ENCODE results near the gene DYNC1H1. TPM values are rescaled to one million over a fixed set of nuclear protein-coding genes. Genes with fewer than 3 reads are reported as not detected.
A peak's percentile ranks its signal among the peaks of the same experiment; 100 is the strongest.

DYNC1H1 gene
- total and polyA plus RNA-seq, 2 of the 13 experiments (the other 11 are each of a cell fraction or from before 2014, with no cell fraction given), result 74.4 to 239 TPM

GRCh38 chr14:102046337-102047278 lies 82.2 kb downstream of the DYNC1H1 start (continued):
- TF ChIP-seq IKZF1 (IDR thresholded peaks at IDR 0.05), result no peak
- TF ChIP-seq PREB (CRISPR knock-in tag; IDR thresholded peaks at IDR 0.05), result no peak
- TF ChIP-seq DMAP1 (CRISPR knock-in tag; IDR thresholded peaks at IDR 0.05), result no peak
- TF ChIP-seq U2AF1 (optimal IDR thresholded peaks at IDR 0.05; ENCODE audit: low read depth, low read length), result no peak
- no peak for TF ChIP-seq ZFP36L1 (CRISPR knock-in tag; IDR thresholded peaks at IDR 0.05)
- TF ChIP-seq RFX3 (CRISPR knock-in tag; IDR thresholded peaks at IDR 0.05), result no peak
- TF ChIP-seq RFX5 (IDR thresholded peaks at IDR 0.05; ENCODE audit: low read depth, low read length), result no peak
- TF ChIP-seq, protein P1, sequence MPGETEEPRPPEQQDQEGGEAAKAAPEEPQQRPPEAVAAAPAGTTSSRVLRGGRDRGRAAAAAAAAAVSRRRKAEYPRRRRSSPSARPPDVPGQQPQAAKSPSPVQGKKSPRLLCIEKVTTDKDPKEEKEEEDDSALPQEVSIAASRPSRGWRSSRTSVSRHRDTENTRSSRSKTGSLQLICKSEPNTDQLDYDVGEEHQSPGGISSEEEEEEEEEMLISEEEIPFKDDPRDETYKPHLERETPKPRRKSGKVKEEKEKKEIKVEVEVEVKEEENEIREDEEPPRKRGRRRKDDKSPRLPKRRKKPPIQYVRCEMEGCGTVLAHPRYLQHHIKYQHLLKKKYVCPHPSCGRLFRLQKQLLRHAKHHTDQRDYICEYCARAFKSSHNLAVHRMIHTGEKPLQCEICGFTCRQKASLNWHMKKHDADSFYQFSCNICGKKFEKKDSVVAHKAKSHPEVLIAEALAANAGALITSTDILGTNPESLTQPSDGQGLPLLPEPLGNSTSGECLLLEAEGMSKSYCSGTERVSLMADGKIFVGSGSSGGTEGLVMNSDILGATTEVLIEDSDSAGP (CRISPR knock-in tag; IDR thresholded peaks at IDR 0.05; ENCODE audit: borderline replicate concordance), result no peak; the same call in 1 of the 2 replicates
- peak; percentile 34 for TF ChIP-seq ZNF687 (CRISPR knock-in tag; IDR thresholded peaks at IDR 0.05)
- no peak for TF ChIP-seq MEIS1 (CRISPR knock-in tag; IDR thresholded peaks at IDR 0.05; ENCODE audit: borderline replicate concordance)
- no peak for TF ChIP-seq ZNF816 (CRISPR knock-in tag; IDR thresholded peaks at IDR 0.05; ENCODE audit: borderline replicate concordance)
- TF ChIP-seq ZFX (CRISPR knock-in tag; IDR thresholded peaks at IDR 0.05; ENCODE audit: low read depth), result no peak; the same call in 1 of the 2 replicates
- no peak for TF ChIP-seq ZNF513 (CRISPR knock-in tag; conservative IDR thresholded peaks at IDR 0.05)
- no peak for TF ChIP-seq ZNF230 (CRISPR knock-in tag; IDR thresholded peaks at IDR 0.05)
- TF ChIP-seq RFXANK (CRISPR knock-in tag; IDR thresholded peaks at IDR 0.05), result no peak
- no peak for TF ChIP-seq USF2 (IDR thresholded peaks at IDR 0.05; ENCODE audit: low read depth, low read length)
- no peak for TF ChIP-seq USF2 (CRISPR knock-in tag; IDR thresholded peaks at IDR 0.05; ENCODE audit: borderline replicate concordance)
- no peak for TF ChIP-seq BRD4 (CRISPR knock-in tag; IDR thresholded peaks at IDR 0.05)
